SK-N-SH (cell line): ENCODE measurements around the gene WSCD1. TPM values are rescaled to one million over a fixed set of nuclear protein-coding genes. Genes with fewer than 3 reads are reported as not detected.

ENCODE experiments used
- CTCF ChIA-PET: fragments of 300-600, 350-600 bp; formaldehyde crosslinking; extraction: SDS; loops from one replicate; lab custom pipeline; 2021; lab: Yijun Ruan, JAX
- POLR2A ChIA-PET: fragments of 350-600 bp; sonication (Branson Sonifier 250); formaldehyde crosslinking; extraction: SDS; loops from one replicate; lab custom pipeline; 2020; ENCODE audit warnings: antibody characterized with exemption, inconsistent platforms; lab: Yijun Ruan, JAX
- DNase-seq: peaks from one replicate; pipeline ENCODE4 v3.0.0; 2012
- H2AFZ ChIP-seq: fragments of 200-600 bp; sonication (generic); 2 replicates; pipeline ENCODE4 v1.8.1; 2016; ENCODE audit warnings: antibody characterized with exemption, mild to moderate bottlenecking, low read depth
- H3F3A ChIP-seq: fragments of 200-600 bp; sonication (generic); replicated peaks from 2 replicates; pipeline ENCODE3; 2016; ENCODE audit warnings: antibody characterized with exemption, mild to moderate bottlenecking; ENCODE audit not compliant: insufficient read depth
- H3K27ac ChIP-seq, 2 experiments: fragments of 200-500 bp in 1 of 2; fragments of 200-600 bp in 1 of 2; sonication (Bioruptor generic) in 1 of 2; sonication (generic), shearing (Covaris generic) in 1 of 2; 2 replicates each; pipeline versions ENCODE4 v1.5.1 to v1.6.1; 2014 to 2016; ENCODE audit warnings: low read depth in 2 of 2, inconsistent platforms in 1 of 2, low read length in 1 of 2, mild to moderate bottlenecking in 1 of 2, mixed read lengths in 1 of 2
- H3K27me3 ChIP-seq: fragments of 200-600 bp; sonication (generic), shearing (Covaris generic); 2 replicates; pipeline ENCODE4 v1.6.1; 2016; ENCODE audit warnings: mixed run types; ENCODE audit not compliant: insufficient read depth
- H3K36me3 ChIP-seq, 2 experiments: fragments of 200-500 bp in 1 of 2; fragments of 200-600 bp in 1 of 2; sonication (Bioruptor generic) in 1 of 2; sonication (generic) in 1 of 2; replicated peaks in 1 of 2; 2 replicates each; pipeline versions ENCODE3 to v1.5.1; 2014 to 2016; ENCODE audit warnings: low read length in 1 of 2, mild to moderate bottlenecking in 1 of 2; ENCODE audit not compliant: insufficient read depth in 2 of 2, control insufficient read depth in 1 of 2
- H3K4me1 ChIP-seq, 2 experiments: fragments of 200-500 bp in 1 of 2; fragments of 200-600 bp in 1 of 2; sonication (Bioruptor generic) in 1 of 2; sonication (generic), shearing (Covaris generic) in 1 of 2; 2 replicates each; pipeline versions ENCODE4 v1.5.1 to v1.6.1; 2014 to 2016; ENCODE audit warnings: low read depth in 1 of 2, low read length in 1 of 2, mixed run types in 1 of 2; ENCODE audit not compliant: insufficient read depth in 2 of 2, control insufficient read depth in 1 of 2
- H3K4me2 ChIP-seq: fragments of 200-600 bp; sonication (generic), shearing (Covaris generic); 2 replicates; pipeline ENCODE4 v1.6.1; 2017; ENCODE audit warnings: mixed run types
- H3K4me3 ChIP-seq, 2 experiments: fragments of 200-500 bp in 1 of 2; fragments of 200-600 bp in 1 of 2; sonication (Bioruptor generic) in 1 of 2; sonication (generic), shearing (Covaris generic) in 1 of 2; 2 replicates each; pipeline versions ENCODE4 v1.5.1 to v1.8.1; 2014 to 2016; ENCODE audit warnings: low read depth in 2 of 2, inconsistent platforms in 1 of 2, low read length in 1 of 2, mild to moderate bottlenecking in 1 of 2, mixed read lengths in 1 of 2, moderate library complexity in 1 of 2
- H3K79me2 ChIP-seq: fragments of 200-600 bp; sonication (generic); 2 replicates; pipeline ENCODE4 v1.8.1; 2017; ENCODE audit warnings: mild to moderate bottlenecking; ENCODE audit not compliant: insufficient read depth
- H3K9ac ChIP-seq: fragments of 200-600 bp; sonication (generic); 2 replicates; pipeline ENCODE4 v1.6.1; 2017; ENCODE audit warnings: mixed run types
- H3K9me2 ChIP-seq: fragments of 200-600 bp; sonication (generic); 2 replicates; pipeline ENCODE4 v1.6.1; 2017; ENCODE audit warnings: mixed run types
- H3K9me3 ChIP-seq: fragments of 200-600 bp; sonication (generic); 2 replicates; pipeline ENCODE4 v1.6.1; 2017; ENCODE audit warnings: mixed run types, mild to moderate bottlenecking, moderate library complexity
- H4K20me1 ChIP-seq: fragments of 200-600 bp; sonication (generic); 2 replicates; pipeline ENCODE4 v1.6.1; 2017; ENCODE audit warnings: mild to moderate bottlenecking, mixed run types; ENCODE audit not compliant: insufficient read depth
- CHD2 ChIP-seq: fragments of 150-350 bp; IDR thresholded peaks from 2 replicates; pipeline ENCODE4 v1.6.1; 2018; ENCODE audit warnings: low read length; ENCODE audit not compliant: partially characterized antibody
- EP300 ChIP-seq, 2 experiments: IDR thresholded peaks; 2 replicates each; pipeline versions ENCODE4 v1.4.0 to v1.6.1; 2012; ENCODE audit warnings: borderline replicate concordance in 1 of 2, low read depth in 1 of 2, low read length in 1 of 2
- FOXM1 ChIP-seq: IDR thresholded peaks from 2 replicates; pipeline ENCODE4 v1.4.0; 2012; ENCODE audit warnings: low read depth, mild to moderate bottlenecking
- GABPA ChIP-seq: IDR thresholded peaks from 2 replicates; pipeline ENCODE4 v1.4.0; 2012; ENCODE audit warnings: low read depth, mild to moderate bottlenecking
- JUND ChIP-seq: IDR thresholded peaks from 2 replicates; pipeline ENCODE4 v1.4.0; 2012
- MAX ChIP-seq: IDR thresholded peaks from 2 replicates; pipeline ENCODE4 v1.4.0; 2012; ENCODE audit warnings: low read depth
- MEF2A ChIP-seq: IDR thresholded peaks from 2 replicates; pipeline ENCODE4 v1.4.0; 2012; ENCODE audit warnings: low read depth, borderline replicate concordance
- MXI1 ChIP-seq: IDR thresholded peaks from 2 replicates; pipeline ENCODE4 v1.6.1; 2012; ENCODE audit warnings: mild to moderate bottlenecking, low read depth, low read length, improper control_type of control experiment
- NFIC ChIP-seq: IDR thresholded peaks from 2 replicates; pipeline ENCODE4 v1.4.0; 2012; ENCODE audit warnings: borderline replicate concordance
- NRF1 ChIP-seq: IDR thresholded peaks from 2 replicates; pipeline ENCODE4 v1.6.1; 2012; ENCODE audit warnings: low read depth, mild to moderate bottlenecking, low read length
- POLR2AphosphoS5 ChIP-seq: IDR thresholded peaks from 2 replicates; pipeline ENCODE4 v1.6.1; 2012; ENCODE audit warnings: low read depth, low read length
- RFX5 ChIP-seq: IDR thresholded peaks from 2 replicates; pipeline ENCODE4 v1.6.1; 2012; ENCODE audit warnings: mild to moderate bottlenecking, improper control_type of control experiment, low read length
- RXRA ChIP-seq: IDR thresholded peaks from 2 replicates; pipeline ENCODE4 v1.4.0; 2012; ENCODE audit warnings: low read depth, mild to moderate bottlenecking, borderline replicate concordance
- SMC3 ChIP-seq: IDR thresholded peaks from 2 replicates; pipeline ENCODE4 v1.6.1; 2012; ENCODE audit warnings: low read depth, low read length, improper control_type of control experiment
- TCF12 ChIP-seq: IDR thresholded peaks from 2 replicates; pipeline ENCODE4 v1.4.0; 2012
- WGBS: methylation state at CpG from one replicate; pipeline ENCODE4 v1.1.6; 2017; ENCODE audit warnings: low lambda C conversion rate; 5-methylcytosine and 5-hydroxymethylcytosine counted together
- polyA plus RNA-seq, 3 experiments: library from polyadenylated mRNA; depleted of rRNA; stranded (reverse); fragments of >200 nt; gene quantifications; 2 replicates each; pipeline ENCODE4 v1.2.3, GENCODE V29; 2012
- TF ChIP-seq, protein P1 (sequence below): fragments of 150-350 bp; IDR thresholded peaks from 2 replicates; pipeline ENCODE4 v1.6.1; 2017; ENCODE audit warnings: antibody characterized with exemption, low read length, low read depth, borderline replicate concordance
- TF ChIP-seq, protein P2 (sequence below): IDR thresholded peaks from 2 replicates; pipeline ENCODE4 v1.4.0; 2012; ENCODE audit warnings: low read depth, borderline replicate concordance

The WSCD1 gene
- polyA plus RNA-seq, 1 of the 3 experiments (the other 2 are of a cell fraction) = 0.03 TPM

GRCh38 chr17:6082335-6082734, 12.2 kb downstream of the WSCD1 start:
- CTCF ChIA-PET = interaction anchor here (3.1 kb wide), 1 partner anchor 14 kb away, joined by 15 read pairs; no protein-coding TSS in a partner anchor
- Histone ChIP-seq H3K27ac (no peak overlapping the region), H3K36me3 (no peaks in the 10 kb centered on the region), H3K4me2 (no peak overlapping the region), H4K20me1 (no peaks in the 10 kb centered on the region), H3F3A (no peaks in the 10 kb centered on the region), H3K4me1 (no peaks in the 10 kb centered on the region), H3K9me2 (no peaks in the 10 kb centered on the region), H3K79me2 (no peaks in the 10 kb centered on the region), H2AFZ (no peak overlapping the region), H3K27me3 (peaks cover 33% of the 10 kb centered on the region; the same call in 1 of the 2 replicates), H3K9ac (no peak overlapping the region), H3K9me3 (no peaks in the 10 kb centered on the region), H3K4me3 (no peak overlapping the region)
- 31% methylated on average over 8 of the region's 8 CpGs for WGBS
- no peak for DNase-seq
- POLR2A ChIA-PET = no interaction called here
- TF ChIP-seq RFX5 = no peak
- no peak for TF ChIP-seq GABPA

DNA sequence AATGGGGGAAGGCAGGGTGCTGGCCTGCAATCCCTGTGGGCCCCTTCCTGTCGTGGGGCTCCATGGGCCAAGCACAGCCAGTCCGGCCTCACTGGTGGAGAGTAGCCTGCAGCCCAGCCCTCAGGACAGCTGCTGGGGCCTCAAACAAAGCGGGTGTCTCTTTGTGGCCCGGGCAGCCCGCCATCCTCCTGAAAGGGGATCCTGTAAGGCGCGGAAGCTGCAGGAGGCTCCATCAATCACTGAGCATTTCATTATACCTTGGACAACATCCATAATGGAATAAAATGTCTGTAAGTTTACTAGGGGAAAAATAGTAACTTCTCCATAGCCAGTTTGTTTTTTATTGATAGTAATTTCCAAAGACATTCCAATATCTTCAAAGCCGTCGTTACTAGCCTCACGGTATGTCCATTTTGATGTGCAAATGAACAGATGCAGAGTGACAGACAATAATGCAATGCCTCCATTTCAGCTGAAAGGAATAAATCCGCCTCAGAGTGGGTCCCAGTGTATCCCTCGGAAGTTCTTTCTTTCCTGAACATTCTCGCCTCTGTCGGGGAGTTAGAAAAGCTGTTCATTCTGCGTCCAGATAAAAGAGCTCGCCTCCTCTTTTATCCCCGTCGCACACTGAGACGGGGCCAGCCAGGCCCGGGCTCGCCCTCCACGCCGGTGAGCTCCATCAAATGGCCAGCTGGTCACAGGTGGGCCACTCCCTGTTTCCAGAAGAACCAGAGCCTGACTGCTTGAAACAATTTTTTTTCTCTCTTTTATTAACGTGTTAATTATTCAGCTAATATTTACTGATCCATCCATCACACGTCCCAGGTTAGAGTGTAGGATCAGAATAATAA, 14.4 kb downstream of the WSCD1 start:
- H3K9me3 ChIP-seq = no peaks in the 10 kb centered on the region
- TF ChIP-seq MXI1 (no peak), CHD2 (no peak), EP300 (IDR thresholded peaks at IDR 0.05; ENCODE audit: borderline replicate concordance in 1 of 2, low read depth in 1 of 2, low read length in 1 of 2) (no peak), RXRA (no peak), TCF12 (no peak), MAX (no peak), RFX5 (no peak), MEF2A (no peak), POLR2AphosphoS5 (no peak), FOXM1 (no peak), GABPA (no peak), SMC3 (no peak), JUND (no peak), NRF1 (no peak), NFIC (no peak)
- TF ChIP-seq, protein P1, sequence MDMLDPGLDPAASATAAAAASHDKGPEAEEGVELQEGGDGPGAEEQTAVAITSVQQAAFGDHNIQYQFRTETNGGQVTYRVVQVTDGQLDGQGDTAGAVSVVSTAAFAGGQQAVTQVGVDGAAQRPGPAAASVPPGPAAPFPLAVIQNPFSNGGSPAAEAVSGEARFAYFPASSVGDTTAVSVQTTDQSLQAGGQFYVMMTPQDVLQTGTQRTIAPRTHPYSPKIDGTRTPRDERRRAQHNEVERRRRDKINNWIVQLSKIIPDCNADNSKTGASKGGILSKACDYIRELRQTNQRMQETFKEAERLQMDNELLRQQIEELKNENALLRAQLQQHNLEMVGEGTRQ = no peak
- TF ChIP-seq, protein P2, sequence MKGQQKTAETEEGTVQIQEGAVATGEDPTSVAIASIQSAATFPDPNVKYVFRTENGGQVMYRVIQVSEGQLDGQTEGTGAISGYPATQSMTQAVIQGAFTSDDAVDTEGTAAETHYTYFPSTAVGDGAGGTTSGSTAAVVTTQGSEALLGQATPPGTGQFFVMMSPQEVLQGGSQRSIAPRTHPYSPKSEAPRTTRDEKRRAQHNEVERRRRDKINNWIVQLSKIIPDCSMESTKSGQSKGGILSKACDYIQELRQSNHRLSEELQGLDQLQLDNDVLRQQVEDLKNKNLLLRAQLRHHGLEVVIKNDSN = no peak
- CTCF ChIA-PET = interaction anchor here (1.4 kb wide), 1 partner anchor 16 kb away, joined by 3 read pairs; no protein-coding TSS in a partner anchor
- no peak overlapping the region for H2AFZ ChIP-seq
- peaks cover 29% of the 10 kb centered on the region; the same call in 1 of the 2 replicates for H3K27me3 ChIP-seq
- 63% methylated on average over 22 of the region's 25 CpGs for WGBS
- POLR2A ChIA-PET = no interaction called here
- H3F3A ChIP-seq = no peaks in the 10 kb centered on the region
- no peaks in the 10 kb centered on the region for H4K20me1 ChIP-seq
- DNase-seq = no peak
- H3K27ac ChIP-seq = no peak overlapping the region
- no peaks in the 10 kb centered on the region for H3K4me1 ChIP-seq
- no peaks in the 10 kb centered on the region for H3K9me2 ChIP-seq
- no peaks in the 10 kb centered on the region for H3K36me3 ChIP-seq
- H3K79me2 ChIP-seq = no peaks in the 10 kb centered on the region
- H3K4me2 ChIP-seq = no peak overlapping the region
- no peak overlapping the region for H3K9ac ChIP-seq
- H3K4me3 ChIP-seq = no peak overlapping the region
